A375 (cell line): Measurements from ENCODE around the gene MOB2. TPM values are rescaled to one million over a fixed set of nuclear protein-coding genes. Genes with fewer than 3 reads are reported as not detected.

ENCODE experiments used
- total RNA-seq: library from RNA; depleted of rRNA; stranded (reverse); fragments of >200 nt; shearing (Covaris generic); gene quantifications from 2 replicates; pipeline ENCODE4 v1.2.3, GENCODE V29; 2014; rRNA removed

Gene MOB2
- total RNA-seq: 19.1 and 25.4 TPM in 2 replicates

GRCh38 chr11:1486054-1486825, at the start of gene MOB2:
Gene MOB2 (minus strand): TSS chr11:1486779. CDS start chr11:1486556, 223 bp downstream.

Other genes with a start within 250 kb of the MOB2 start
- 16.1 and 24.4 TPM in 2 replicates for gene TOLLIP, start 177.1 kb downstream of the MOB2 start, total RNA-seq
- 0.48 and 0.49 TPM in 2 replicates for gene BRSK2, start 96.8 kb downstream of the MOB2 start, total RNA-seq
- 0.15 and 0.37 TPM in 2 replicates for gene DUSP8, start 85.5 kb upstream of the MOB2 start, total RNA-seq
- gene KRTAP5-1, start 98.5 kb upstream of the MOB2 start, total RNA-seq: not detected in 2 replicates
- not detected in 2 replicates for gene KRTAP5-2, start 111.5 kb upstream of the MOB2 start, total RNA-seq
- gene KRTAP5-3, start 121.7 kb upstream of the MOB2 start, total RNA-seq: not detected in 2 replicates
- gene KRTAP5-4, start 135.4 kb upstream of the MOB2 start, total RNA-seq: not detected in 2 replicates
- gene KRTAP5-5, start 143.0 kb upstream of the MOB2 start, total RNA-seq: not detected in 2 replicates
- gene KRTAP5-6, start 210.4 kb upstream of the MOB2 start, total RNA-seq: not detected in 2 replicates